HEK293 (cell line): ENCODE measurements around the gene HOXA6.

ENCODE experiments used
- CTCF ChIA-PET: fragments of 350-600 bp; formaldehyde crosslinking; extraction: SDS; loops from one replicate; lab custom pipeline; 2021; ENCODE audit warnings: antibody characterized with exemption; lab: Yijun Ruan, JAX
- POLR2A ChIA-PET: fragments of 300-600 bp; formaldehyde crosslinking; extraction: SDS; loops from one replicate; lab custom pipeline; 2020; ENCODE audit warnings: antibody characterized with exemption, inconsistent platforms; lab: Yijun Ruan, JAX
- H3K27ac ChIP-seq: fragments of 200-500 bp; sonication (Bioruptor generic); 2 replicates; pipeline ENCODE4 v1.5.1; 2014; ENCODE audit warnings: low read depth, low read length, control low read depth, inconsistent platforms; ENCODE audit errors: extremely low read depth
- H3K36me3 ChIP-seq, 2 experiments: fragments of 200-500 bp in 1 of 2; sonication (Bioruptor generic) in 1 of 2; 1 replicate in 1 of 2; 2 replicates in 1 of 2; pipeline ENCODE4 v1.5.1; 2014 to 2017; ENCODE audit warnings: inconsistent platforms in 2 of 2, low read length in 2 of 2; ENCODE audit not compliant: control insufficient read depth in 2 of 2, insufficient read depth in 1 of 2
- H3K4me1 ChIP-seq: fragments of 200-500 bp; sonication (Bioruptor generic); 2 replicates; pipeline ENCODE4 v1.5.1; 2014; ENCODE audit warnings: mild to moderate bottlenecking, low read length, inconsistent platforms; ENCODE audit not compliant: control insufficient read depth, insufficient read depth
- H3K4me3 ChIP-seq: 2 replicates; pipeline ENCODE4 v1.5.1; 2011; ENCODE audit warnings: low read depth, mild to moderate bottlenecking, control low read depth, low read length, moderate library complexity
- H3K9me3 ChIP-seq: fragments of 200-500 bp; sonication (Bioruptor generic); 2 replicates; pipeline ENCODE4 v1.5.1; 2014; ENCODE audit warnings: low read depth, low read length, inconsistent platforms; ENCODE audit not compliant: control insufficient read depth, insufficient read depth
- GLIS1 ChIP-seq: fragments of 450-650 bp; formaldehyde crosslinking; IDR thresholded peaks from 2 replicates; pipeline ENCODE4 v1.5.1; 2016; ENCODE audit warnings: missing biosample characterization, missing genetic modification characterization
- GLIS2 ChIP-seq: fragments of 450-650 bp; formaldehyde crosslinking; IDR thresholded peaks from 2 replicates; pipeline ENCODE4 v1.5.1; 2016; ENCODE audit warnings: missing biosample characterization, missing genetic modification characterization
- IKZF3 ChIP-seq: fragments of 450-650 bp; IDR thresholded peaks from 2 replicates; pipeline ENCODE4 v1.5.0; 2018; ENCODE audit warnings: missing biosample characterization, mild to moderate bottlenecking, missing genetic modification characterization, moderate library complexity
- PRDM1 ChIP-seq: fragments of 450-650 bp; formaldehyde crosslinking; IDR thresholded peaks from 2 replicates; pipeline ENCODE4; 2016; ENCODE audit warnings: missing biosample characterization, missing genetic modification characterization
- SETDB1 ChIP-seq: IDR thresholded peaks from one replicate; pipeline ENCODE4 v1.6.1; 2017; ENCODE audit warnings: mild to moderate bottlenecking, low read length, moderate library complexity, mixed read lengths; ENCODE audit not compliant: insufficient read length
- SP3 ChIP-seq: fragments of 450-650 bp; formaldehyde crosslinking; IDR thresholded peaks from 2 replicates; pipeline ENCODE4 v1.5.1; 2016; ENCODE audit warnings: missing biosample characterization, missing genetic modification characterization
- TSHZ1 ChIP-seq: fragments of 450-650 bp; formaldehyde crosslinking; IDR thresholded peaks from 2 replicates; pipeline ENCODE4 v1.5.1; 2016; ENCODE audit warnings: missing biosample characterization, missing genetic modification characterization, borderline replicate concordance
- YY1 ChIP-seq: fragments of 450-650 bp; formaldehyde crosslinking; IDR thresholded peaks from 2 replicates; pipeline ENCODE4 v1.5.1; 2018; ENCODE audit warnings: missing biosample characterization, missing genetic modification characterization
- ZBTB20 ChIP-seq: fragments of 450-650 bp; formaldehyde crosslinking; IDR thresholded peaks from 2 replicates; pipeline ENCODE4 v1.5.1; 2016; ENCODE audit warnings: missing biosample characterization, missing genetic modification characterization
- ZBTB48 ChIP-seq: fragments of 450-650 bp; formaldehyde crosslinking; IDR thresholded peaks from 2 replicates; pipeline ENCODE4 v1.5.1; 2016; ENCODE audit warnings: missing biosample characterization, missing genetic modification characterization
- ZBTB6 ChIP-seq: fragments of 450-650 bp; formaldehyde crosslinking; IDR thresholded peaks from 2 replicates; pipeline ENCODE4 v1.5.1; 2017; ENCODE audit warnings: missing biosample characterization, missing genetic modification characterization
- ZBTB8A ChIP-seq: fragments of 450-650 bp; formaldehyde crosslinking; IDR thresholded peaks from 2 replicates; pipeline ENCODE4 v1.5.1; 2016; ENCODE audit warnings: missing biosample characterization, missing genetic modification characterization
- ZNF19 ChIP-seq: fragments of 450-650 bp; formaldehyde crosslinking; IDR thresholded peaks from 2 replicates; pipeline ENCODE4; 2016; ENCODE audit warnings: missing biosample characterization, missing genetic modification characterization, low read depth
- ZNF266 ChIP-seq: fragments of 450-650 bp; formaldehyde crosslinking; IDR thresholded peaks from 2 replicates; pipeline ENCODE4 v1.5.1; 2016; ENCODE audit warnings: missing biosample characterization, missing genetic modification characterization, low read depth
- ZNF311 ChIP-seq: fragments of 450-650 bp; formaldehyde crosslinking; IDR thresholded peaks from 2 replicates; pipeline ENCODE4 v1.5.1; 2017; ENCODE audit warnings: missing biosample characterization, missing genetic modification characterization, borderline replicate concordance
- ZNF341 ChIP-seq: fragments of 450-650 bp; formaldehyde crosslinking; IDR thresholded peaks from 2 replicates; pipeline ENCODE4; 2016; ENCODE audit warnings: low read depth, missing biosample characterization, missing genetic modification characterization
- ZNF366 ChIP-seq: fragments of 450-650 bp; formaldehyde crosslinking; conservative IDR thresholded peaks from 2 replicates; pipeline ENCODE4 v1.5.1; 2016; ENCODE audit warnings: missing biosample characterization, missing genetic modification characterization
- ZNF398 ChIP-seq: fragments of 450-650 bp; formaldehyde crosslinking; IDR thresholded peaks from 2 replicates; pipeline ENCODE4 v1.5.1; 2017; ENCODE audit warnings: missing biosample characterization, missing genetic modification characterization
- ZNF48 ChIP-seq: fragments of 450-650 bp; formaldehyde crosslinking; IDR thresholded peaks from 2 replicates; pipeline ENCODE4 v1.5.1; 2016; ENCODE audit warnings: missing biosample characterization, missing genetic modification characterization
- ZNF571 ChIP-seq: fragments of 450-650 bp; formaldehyde crosslinking; IDR thresholded peaks from 2 replicates; pipeline ENCODE4 v1.5.0; 2017; ENCODE audit warnings: missing biosample characterization, missing genetic modification characterization
- ZNF610 ChIP-seq: fragments of 450-650 bp; formaldehyde crosslinking; IDR thresholded peaks from 2 replicates; pipeline ENCODE4 v1.5.1; 2016; ENCODE audit warnings: missing biosample characterization, missing genetic modification characterization, borderline replicate concordance
- ZNF639 ChIP-seq: fragments of 450-650 bp; formaldehyde crosslinking; IDR thresholded peaks from 2 replicates; pipeline ENCODE4 v1.5.1; 2016; ENCODE audit warnings: missing biosample characterization, missing genetic modification characterization
- ZNF777 ChIP-seq: fragments of 450-650 bp; formaldehyde crosslinking; IDR thresholded peaks from 2 replicates; pipeline ENCODE4 v1.5.1; 2017; ENCODE audit warnings: missing biosample characterization, missing genetic modification characterization, borderline replicate concordance
- ZSCAN5A ChIP-seq: fragments of 450-650 bp; formaldehyde crosslinking; IDR thresholded peaks from 2 replicates; pipeline ENCODE4 v1.5.1; 2016; ENCODE audit warnings: missing biosample characterization, missing genetic modification characterization

The HOXA6 gene

GRCh38 chr7:27191161-27191731 lies 43.7 kb upstream of the HOXA6 start:
- H3K36me3 ChIP-seq, result peaks cover 11 to 23% of the 10 kb centered on the region in 2 experiments; a peak in 2 of 3 replicates
- H3K9me3 ChIP-seq, result no peaks in the 10 kb centered on the region
- no peak overlapping the region for H3K4me3 ChIP-seq
- peaks cover 33% of the 10 kb centered on the region for H3K4me1 ChIP-seq
- TF ChIP-seq GLIS1 (peak; percentile 49), ZNF19 (no peak), ZBTB6 (tag by site-specific recombination) (peak; percentile 84), GLIS2 (tag by site-specific recombination) (peak; percentile 68; the same call in 1 of the 2 replicates), SETDB1 (no peak), ZBTB8A (tag by site-specific recombination) (0 out of 2 replicates have a peak, but pooled peaks have one; percentile 5), ZNF341 (tag by site-specific recombination) (peak; percentile 48), ZNF48 (no peak)
- H3K27ac ChIP-seq, result no peak overlapping the region
- POLR2A ChIA-PET, result interaction anchor here (1.1 to 2.3 kb wide), 4 partner anchors 8 to 730 kb away, joined by 3 to 8 read pairs (median 6); partner anchors contain the start of gene HOXA13
- CTCF ChIA-PET, result interaction anchor here (0.7 to 1.1 kb wide), 3 partner anchors 9 to 1298 kb away, joined by 3 to 4 read pairs (median 3); no protein-coding TSS in a partner anchor

GRCh38 chr7:27189997-27190748 lies 42.6 kb upstream of the HOXA6 start:
- Histone ChIP-seq H3K4me1 (peaks cover 29% of the 10 kb centered on the region), H3K36me3 (peaks cover 11 to 19% of the 10 kb centered on the region in 2 experiments; a peak in 2 of 3 replicates), H3K4me3 (no peak overlapping the region), H3K9me3 (no peaks in the 10 kb centered on the region), H3K27ac (no peak overlapping the region; the same call in 1 of the 2 replicates)
- ChIA-PET CTCF (interaction anchor here (0.6 to 1.2 kb wide), 5 partner anchors 8 to 842 kb away, joined by 3 read pairs; no protein-coding TSS in a partner anchor), POLR2A (interaction anchor here (1.1 to 2.3 kb wide), 4 partner anchors 9 to 731 kb away, joined by 3 to 8 read pairs (median 6); partner anchors contain the start of gene HOXA13)
- TF ChIP-seq TSHZ1 (tag by site-specific recombination) (no peak), ZNF571 (tag by site-specific recombination) (no peak), ZNF266 (no peak), ZBTB48 (tag by site-specific recombination) (peak; percentile 73), YY1 (tag by site-specific recombination) (no peak), ZNF610 (tag by site-specific recombination) (no peak), ZNF777 (no peak), PRDM1 (peak; percentile 18; the same call in 1 of the 2 replicates), ZNF398 (tag by site-specific recombination) (peak; percentile 71), ZNF366 (tag by site-specific recombination) (peak; percentile 65), ZSCAN5A (tag by site-specific recombination) (no peak), IKZF3 (tag by site-specific recombination) (0 out of 2 replicates have a peak, but pooled peaks have one; percentile 17), ZNF311 (tag by site-specific recombination) (no peak), SP3 (tag by site-specific recombination) (no peak), ZBTB20 (tag by site-specific recombination) (no peak), ZNF639 (no peak)
